HEK293 (cell line): ENCODE data around the gene CYP4F2.

ENCODE experiments used
- CTCF ChIA-PET: fragments of 350-600 bp; formaldehyde crosslinking; extraction: SDS; loops from one replicate; lab custom pipeline; 2021; ENCODE audit warnings: antibody characterized with exemption; lab: Yijun Ruan, JAX
- POLR2A ChIA-PET: fragments of 300-600 bp; formaldehyde crosslinking; extraction: SDS; loops from one replicate; lab custom pipeline; 2020; ENCODE audit warnings: antibody characterized with exemption, inconsistent platforms; lab: Yijun Ruan, JAX
- H3K27ac ChIP-seq: fragments of 200-500 bp; sonication (Bioruptor generic); 2 replicates; pipeline ENCODE4 v1.5.1; 2014; ENCODE audit warnings: low read depth, low read length, control low read depth, inconsistent platforms; ENCODE audit errors: extremely low read depth
- H3K36me3 ChIP-seq, 2 experiments: fragments of 200-500 bp in 1 of 2; sonication (Bioruptor generic) in 1 of 2; 1 replicate in 1 of 2; 2 replicates in 1 of 2; pipeline ENCODE4 v1.5.1; 2014 to 2017; ENCODE audit warnings: inconsistent platforms in 2 of 2, low read length in 2 of 2; ENCODE audit not compliant: control insufficient read depth in 2 of 2, insufficient read depth in 1 of 2
- H3K4me1 ChIP-seq: fragments of 200-500 bp; sonication (Bioruptor generic); 2 replicates; pipeline ENCODE4 v1.5.1; 2014; ENCODE audit warnings: mild to moderate bottlenecking, low read length, inconsistent platforms; ENCODE audit not compliant: control insufficient read depth, insufficient read depth
- H3K4me3 ChIP-seq: 2 replicates; pipeline ENCODE4 v1.5.1; 2011; ENCODE audit warnings: low read depth, mild to moderate bottlenecking, control low read depth, low read length, moderate library complexity
- H3K9me3 ChIP-seq: fragments of 200-500 bp; sonication (Bioruptor generic); 2 replicates; pipeline ENCODE4 v1.5.1; 2014; ENCODE audit warnings: low read depth, low read length, inconsistent platforms; ENCODE audit not compliant: control insufficient read depth, insufficient read depth
- ATF2 ChIP-seq: fragments of 450-650 bp; formaldehyde crosslinking; IDR thresholded peaks from 2 replicates; pipeline ENCODE4 v1.5.1; 2016; ENCODE audit warnings: missing biosample characterization, missing genetic modification characterization, low read depth
- MEIS1 ChIP-seq: sonication (generic); formaldehyde crosslinking; IDR thresholded peaks from 2 replicates; pipeline ENCODE4 v1.8.1; 2022; ENCODE audit warnings: missing genetic modification reagents, mild to moderate bottlenecking, borderline replicate concordance
- MZF1 ChIP-seq: fragments of 450-650 bp; formaldehyde crosslinking; IDR thresholded peaks from 2 replicates; pipeline ENCODE4 v1.5.1; 2017; ENCODE audit warnings: missing biosample characterization, missing genetic modification characterization, borderline replicate concordance
- YY1 ChIP-seq: fragments of 450-650 bp; formaldehyde crosslinking; IDR thresholded peaks from 2 replicates; pipeline ENCODE4 v1.5.1; 2018; ENCODE audit warnings: missing biosample characterization, missing genetic modification characterization
- ZFP41 ChIP-seq: fragments of 450-650 bp; formaldehyde crosslinking; IDR thresholded peaks from 2 replicates; pipeline ENCODE4 v1.5.1; 2016; ENCODE audit warnings: missing biosample characterization, missing genetic modification characterization, borderline replicate concordance
- ZNF214 ChIP-seq: fragments of 450-650 bp; formaldehyde crosslinking; IDR thresholded peaks from 2 replicates; pipeline ENCODE4 v1.5.1; 2017; ENCODE audit warnings: missing biosample characterization, mild to moderate bottlenecking, missing genetic modification characterization, borderline replicate concordance
- ZNF221 ChIP-seq: fragments of 450-650 bp; formaldehyde crosslinking; IDR thresholded peaks from 2 replicates; pipeline ENCODE4 v1.5.1; 2017; ENCODE audit warnings: missing biosample characterization, missing genetic modification characterization, borderline replicate concordance
- ZNF280D ChIP-seq: fragments of 450-650 bp; formaldehyde crosslinking; IDR thresholded peaks from 2 replicates; pipeline ENCODE4 v1.5.1; 2016; ENCODE audit warnings: missing biosample characterization, missing genetic modification characterization
- ZNF362 ChIP-seq: fragments of 450-650 bp; formaldehyde crosslinking; IDR thresholded peaks from 2 replicates; pipeline ENCODE4 v1.5.1; 2016; ENCODE audit warnings: missing biosample characterization, missing genetic modification characterization
- ZNF394 ChIP-seq: fragments of 450-650 bp; formaldehyde crosslinking; IDR thresholded peaks from 2 replicates; pipeline ENCODE4 v1.5.1; 2016; ENCODE audit warnings: missing biosample characterization, missing genetic modification characterization, mild to moderate bottlenecking, moderate library complexity, borderline replicate concordance
- ZNF426 ChIP-seq: fragments of 450-650 bp; formaldehyde crosslinking; IDR thresholded peaks from 2 replicates; pipeline ENCODE4 v1.5.1; 2017; ENCODE audit warnings: missing biosample characterization, missing genetic modification characterization, mild to moderate bottlenecking, inconsistent platforms, moderate library complexity
- ZNF645 ChIP-seq: fragments of 450-650 bp; formaldehyde crosslinking; IDR thresholded peaks from 2 replicates; pipeline ENCODE4; 2016; ENCODE audit warnings: missing biosample characterization, missing genetic modification characterization
- ZNF658 ChIP-seq: fragments of 450-650 bp; formaldehyde crosslinking; IDR thresholded peaks from 2 replicates; pipeline ENCODE4; 2016; ENCODE audit warnings: missing biosample characterization, missing genetic modification characterization
- ZNF660 ChIP-seq: fragments of 450-650 bp; IDR thresholded peaks from 2 replicates; pipeline ENCODE4 v1.5.1; 2018; ENCODE audit warnings: missing biosample characterization, mild to moderate bottlenecking, missing genetic modification characterization
- ZNF670 ChIP-seq: fragments of 450-650 bp; formaldehyde crosslinking; IDR thresholded peaks from 2 replicates; pipeline ENCODE4 v1.5.1; 2016; ENCODE audit warnings: missing biosample characterization, missing genetic modification characterization, low read depth
- ZSCAN4 ChIP-seq: fragments of 450-650 bp; formaldehyde crosslinking; IDR thresholded peaks from 2 replicates; pipeline ENCODE4 v1.5.1; 2017; ENCODE audit warnings: missing biosample characterization, missing genetic modification characterization

Gene CYP4F2

GRCh38 chr19:15864824-15865223 lies 33.0 kb downstream of the CYP4F2 start (continued):
- no peak for TF ChIP-seq ATF2 (tag by site-specific recombination)

GRCh38 chr19:15863272-15863671 lies 34.6 kb downstream of the CYP4F2 start:
- POLR2A ChIA-PET, result no interaction called here
- TF ChIP-seq ZNF221 (no peak), ZNF280D (tag by site-specific recombination) (no peak), ZNF394 (no peak), ZNF362 (tag by site-specific recombination) (no peak), ZNF670 (tag by site-specific recombination) (no peak), ZSCAN4 (tag by site-specific recombination) (no peak), ZNF645 (no peak), ZFP41 (tag by site-specific recombination) (no peak), ZNF660 (tag by site-specific recombination) (no peak), ZNF658 (tag by site-specific recombination) (no peak), MZF1 (tag by site-specific recombination) (no peak), ZNF214 (tag by site-specific recombination) (no peak), ATF2 (tag by site-specific recombination) (no peak), YY1 (tag by site-specific recombination) (no peak), MEIS1 (CRISPR knock-in tag) (no peak), ZNF426 (tag by site-specific recombination) (no peak)
- TF ChIP-seq, all 188 proteins: peak for 0
- H3K36me3 ChIP-seq, result no peaks in the 10 kb centered on the region
- H3K27ac ChIP-seq, result no peak overlapping the region
- no peak overlapping the region for H3K4me3 ChIP-seq
- CTCF ChIA-PET, result no interaction called here
- no peaks in the 10 kb centered on the region for H3K4me1 ChIP-seq
- no peaks in the 10 kb centered on the region for H3K9me3 ChIP-seq
